Stromal cell of bone marrow (primary cell): Measurements from ENCODE around the gene NAALADL2.

Experiments
- DNase-seq: peaks from one replicate; pipeline ENCODE4 v3.0.0-alpha.2; 2012; ENCODE audit warnings: low read depth

NAALADL2 gene

GRCh38 chr3:175857666-175858270 is 998.6 kb downstream of the NAALADL2 start:
- no peak for DNase-seq
